ENCODE measurements around the gene MMP2. TPM values are rescaled to one million over a fixed set of nuclear protein-coding genes. Genes with fewer than 3 reads are reported as not detected.

MMP2 gene
- total RNA-seq, 1 donor = 448 TPM

DNA sequence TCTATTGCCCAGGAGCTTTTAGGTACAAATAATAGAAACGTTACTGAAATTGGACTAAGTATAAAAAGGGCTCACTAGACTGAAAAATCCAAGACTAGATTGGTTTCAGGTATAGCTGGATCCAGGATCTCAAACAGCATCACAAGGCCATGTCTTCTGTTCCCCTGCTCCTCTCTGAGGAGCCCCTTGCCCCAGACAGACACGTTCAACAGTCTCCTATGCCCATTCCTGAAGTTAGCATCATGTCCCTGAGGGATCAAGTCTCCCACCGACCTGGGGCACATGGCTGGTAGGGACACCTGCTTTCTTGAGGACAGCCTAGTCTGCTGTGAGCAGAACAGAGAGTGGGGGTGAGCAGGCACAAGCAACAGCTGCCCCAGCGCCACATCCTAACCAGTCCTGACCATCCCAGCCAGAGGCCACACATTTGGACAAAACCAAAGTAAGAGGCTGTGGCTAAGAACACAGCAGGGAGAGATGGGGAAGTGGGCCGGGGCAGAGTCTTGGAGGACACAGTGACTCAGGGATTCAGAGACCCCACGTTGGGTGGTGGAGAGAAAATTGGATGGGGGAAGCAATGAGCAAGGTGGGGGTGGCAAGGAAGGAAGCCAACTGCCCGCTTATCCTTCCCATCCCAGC, 10.5 kb upstream of the MMP2 start:
- no peak overlapping the region for H3K4me3 ChIP-seq (ENCODE audit: low read depth, low read length)
- no peak for DNase-seq (ENCODE audit: low read depth)
- TF ChIP-seq, protein P1, sequence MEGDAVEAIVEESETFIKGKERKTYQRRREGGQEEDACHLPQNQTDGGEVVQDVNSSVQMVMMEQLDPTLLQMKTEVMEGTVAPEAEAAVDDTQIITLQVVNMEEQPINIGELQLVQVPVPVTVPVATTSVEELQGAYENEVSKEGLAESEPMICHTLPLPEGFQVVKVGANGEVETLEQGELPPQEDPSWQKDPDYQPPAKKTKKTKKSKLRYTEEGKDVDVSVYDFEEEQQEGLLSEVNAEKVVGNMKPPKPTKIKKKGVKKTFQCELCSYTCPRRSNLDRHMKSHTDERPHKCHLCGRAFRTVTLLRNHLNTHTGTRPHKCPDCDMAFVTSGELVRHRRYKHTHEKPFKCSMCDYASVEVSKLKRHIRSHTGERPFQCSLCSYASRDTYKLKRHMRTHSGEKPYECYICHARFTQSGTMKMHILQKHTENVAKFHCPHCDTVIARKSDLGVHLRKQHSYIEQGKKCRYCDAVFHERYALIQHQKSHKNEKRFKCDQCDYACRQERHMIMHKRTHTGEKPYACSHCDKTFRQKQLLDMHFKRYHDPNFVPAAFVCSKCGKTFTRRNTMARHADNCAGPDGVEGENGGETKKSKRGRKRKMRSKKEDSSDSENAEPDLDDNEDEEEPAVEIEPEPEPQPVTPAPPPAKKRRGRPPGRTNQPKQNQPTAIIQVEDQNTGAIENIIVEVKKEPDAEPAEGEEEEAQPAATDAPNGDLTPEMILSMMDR (IDR thresholded peaks at IDR 0.05; ENCODE audit: insufficient read depth, low read depth, low read length) = no peak

DNA sequence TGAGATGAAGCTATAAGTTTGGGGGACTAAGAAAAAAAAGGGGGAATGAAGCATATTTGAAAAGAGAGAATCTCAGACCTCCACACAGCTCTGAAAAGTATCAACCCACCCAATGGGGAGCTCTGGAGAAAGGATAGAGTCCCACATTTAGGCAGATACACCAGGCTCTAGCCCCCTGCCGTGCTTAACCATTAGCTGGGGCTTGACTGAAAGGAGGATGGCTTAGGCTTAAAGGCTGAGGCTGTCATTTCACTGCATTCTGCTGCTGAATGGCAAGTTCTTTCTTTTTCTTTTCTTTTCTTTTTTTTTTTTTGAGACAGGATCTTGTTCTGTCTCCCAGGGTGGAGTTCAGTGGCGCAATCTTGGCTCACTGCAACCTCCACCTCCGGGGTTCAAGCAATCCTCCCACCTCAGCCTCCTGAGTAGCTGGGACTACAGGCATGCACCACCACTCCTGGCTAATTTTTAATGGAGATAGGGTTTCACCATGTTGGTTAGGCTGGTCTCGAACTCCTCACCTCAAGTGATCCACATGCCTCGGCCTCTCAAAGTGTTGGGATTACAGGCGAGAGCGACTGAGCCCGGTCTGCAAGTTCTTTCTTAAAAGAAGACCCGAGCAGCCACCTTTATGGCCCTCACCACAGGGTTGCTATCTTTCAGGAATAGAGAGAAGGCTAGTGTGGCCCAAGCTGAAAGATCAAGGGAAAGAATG, 9.0 kb upstream of the MMP2 start:
- DNase-seq (ENCODE audit: low read depth) = no peak
- no peak overlapping the region for H3K4me3 ChIP-seq (ENCODE audit: low read depth, low read length)
- TF ChIP-seq, protein P1 (IDR thresholded peaks at IDR 0.05; ENCODE audit: insufficient read depth, low read depth, low read length) = no peak

GRCh38 chr16:55470533-55471371, 8.2 kb upstream of the MMP2 start:
- TF ChIP-seq, protein P1 (IDR thresholded peaks at IDR 0.05; ENCODE audit: insufficient read depth, low read depth, low read length) = no peak
- DNase-seq (ENCODE audit: low read depth) = peak; percentile 57
- no peak overlapping the region for H3K4me3 ChIP-seq (ENCODE audit: low read depth, low read length)

- TF ChIP-seq, protein P1 (IDR thresholded peaks at IDR 0.05; ENCODE audit: insufficient read depth, low read depth, low read length) = no peak
- DNase-seq (ENCODE audit: low read depth) = peak; percentile 89
- H3K4me3 ChIP-seq (ENCODE audit: low read depth, low read length) = no peak overlapping the region
Observed at GRCh38 chr16:55471448-55472097, 7.4 kb upstream of the MMP2 start.

DNA sequence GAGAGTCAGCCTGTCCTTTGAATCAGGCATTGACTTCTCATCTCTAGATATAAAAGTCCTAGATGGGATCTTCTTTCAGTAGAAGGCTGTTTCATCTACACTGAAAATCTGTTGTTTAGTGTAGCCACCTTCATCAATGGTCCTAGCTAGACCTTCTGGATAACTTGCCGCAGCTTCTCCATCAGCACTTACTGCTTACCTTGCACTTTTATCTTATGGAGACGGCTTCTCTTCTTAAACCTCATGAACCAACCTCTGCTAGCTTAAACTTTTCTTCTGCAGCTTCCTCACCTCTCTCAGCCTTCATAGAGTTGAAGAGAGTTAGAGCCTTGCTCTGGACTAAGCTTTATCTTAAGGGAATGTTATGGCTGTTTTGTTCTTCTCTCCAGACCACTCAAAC, 5.4 kb upstream of the MMP2 start:
- TF ChIP-seq, protein P1 (IDR thresholded peaks at IDR 0.05; ENCODE audit: insufficient read depth, low read depth, low read length) = no peak
- H3K4me3 ChIP-seq (ENCODE audit: low read depth, low read length) = no peak overlapping the region
- no peak for DNase-seq (ENCODE audit: low read depth)

DNA sequence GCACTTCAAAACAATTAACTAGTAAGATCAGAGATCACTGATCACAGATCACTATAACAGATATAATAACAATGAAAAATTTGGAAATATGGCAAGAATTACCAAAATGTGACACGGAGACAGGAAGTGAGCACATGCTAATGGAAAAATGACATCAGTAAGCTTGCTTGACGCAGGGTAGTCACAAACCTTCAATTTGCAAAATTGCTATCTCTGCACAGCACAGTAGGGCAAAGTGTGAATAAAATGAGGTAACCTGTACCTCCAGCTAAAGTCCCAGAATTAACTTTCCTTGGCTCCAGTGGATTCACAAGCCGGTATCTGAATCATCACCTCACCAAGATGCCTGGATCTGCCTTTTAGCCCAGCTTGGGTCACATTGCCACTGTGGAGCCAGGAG, 4.2 kb upstream of the MMP2 start:
- no peak overlapping the region for H3K4me3 ChIP-seq (ENCODE audit: low read depth, low read length)
- TF ChIP-seq, protein P1 (IDR thresholded peaks at IDR 0.05; ENCODE audit: insufficient read depth, low read depth, low read length) = no peak
- DNase-seq (ENCODE audit: low read depth) = no peak

Data from fibroblast of villous mesenchyme (primary cell).